Loucy (cell line): ENCODE measurements around the gene KCTD6.
"Not testable (repeated sequence)": the region's sequence is repeated elsewhere in the genome, so short reads cannot be mapped to it uniquely, and the experiment has no call there.

Experiments
- EZH2phosphoT487 ChIP-seq: fragments of 200-600 bp; IDR thresholded peaks from 2 replicates; pipeline ENCODE4 v1.6.1; 2018; ENCODE audit warnings: antibody characterized with exemption, mild to moderate bottlenecking, moderate library complexity, borderline replicate concordance
- TF ChIP-seq, protein P1 (sequence below): fragments of 200-600 bp; sonication (generic); conservative IDR thresholded peaks from 2 replicates; pipeline ENCODE4 v1.5.1; 2014; ENCODE audit warnings: mild to moderate bottlenecking, antibody characterized with exemption, low read length

DNA sequence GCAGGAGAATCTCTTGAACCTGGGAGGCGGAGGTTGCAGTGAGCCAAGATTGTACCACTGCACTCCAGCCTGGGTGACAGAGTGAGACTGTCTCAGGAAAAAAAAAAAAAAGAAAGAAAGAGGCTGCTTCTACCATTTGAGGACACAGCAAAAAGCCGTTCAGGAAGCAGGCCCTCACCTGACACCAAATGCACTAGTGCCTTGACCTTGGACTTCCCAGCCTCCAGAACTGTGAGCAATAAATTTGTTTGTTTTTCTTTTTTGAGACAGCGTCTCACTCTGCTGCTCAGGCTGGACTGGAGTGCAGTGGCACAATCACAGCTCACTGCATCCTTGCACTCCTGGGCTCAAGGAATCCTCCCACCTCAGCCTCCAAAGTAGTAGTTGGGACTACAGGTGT is 35.5 kb downstream of the KCTD6 start:
- TF ChIP-seq, protein P1, sequence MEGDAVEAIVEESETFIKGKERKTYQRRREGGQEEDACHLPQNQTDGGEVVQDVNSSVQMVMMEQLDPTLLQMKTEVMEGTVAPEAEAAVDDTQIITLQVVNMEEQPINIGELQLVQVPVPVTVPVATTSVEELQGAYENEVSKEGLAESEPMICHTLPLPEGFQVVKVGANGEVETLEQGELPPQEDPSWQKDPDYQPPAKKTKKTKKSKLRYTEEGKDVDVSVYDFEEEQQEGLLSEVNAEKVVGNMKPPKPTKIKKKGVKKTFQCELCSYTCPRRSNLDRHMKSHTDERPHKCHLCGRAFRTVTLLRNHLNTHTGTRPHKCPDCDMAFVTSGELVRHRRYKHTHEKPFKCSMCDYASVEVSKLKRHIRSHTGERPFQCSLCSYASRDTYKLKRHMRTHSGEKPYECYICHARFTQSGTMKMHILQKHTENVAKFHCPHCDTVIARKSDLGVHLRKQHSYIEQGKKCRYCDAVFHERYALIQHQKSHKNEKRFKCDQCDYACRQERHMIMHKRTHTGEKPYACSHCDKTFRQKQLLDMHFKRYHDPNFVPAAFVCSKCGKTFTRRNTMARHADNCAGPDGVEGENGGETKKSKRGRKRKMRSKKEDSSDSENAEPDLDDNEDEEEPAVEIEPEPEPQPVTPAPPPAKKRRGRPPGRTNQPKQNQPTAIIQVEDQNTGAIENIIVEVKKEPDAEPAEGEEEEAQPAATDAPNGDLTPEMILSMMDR, result not testable (repeated sequence)
- not testable (repeated sequence) for TF ChIP-seq EZH2phosphoT487
